Neural cell (in vitro differentiated cells): ENCODE results near the gene SOBP.

Source experiments
- CTCF ChIP-seq: fragments of 450-650 bp; IDR thresholded peaks from 2 replicates; pipeline ENCODE4 v1.5.1; 2014; ENCODE audit warnings: antibody characterized with exemption, mild to moderate bottlenecking, moderate library complexity; ENCODE audit not compliant: poor library complexity, severe bottlenecking
- RAD21 ChIP-seq: fragments of 450-650 bp; conservative IDR thresholded peaks from 2 replicates; pipeline ENCODE4 v1.6.1; 2014; ENCODE audit warnings: antibody characterized with exemption, mild to moderate bottlenecking, moderate library complexity
- REST ChIP-seq: IDR thresholded peaks from 2 replicates; pipeline ENCODE4 v1.6.1; 2012; ENCODE audit warnings: borderline replicate concordance

GRCh38 chr6:107603006-107603370 is 113.1 kb downstream of the SOBP start:
- TF ChIP-seq CTCF (no peak), RAD21 (no peak), REST (no peak)
